A204.1 (cell line): Measurements from ENCODE around the gene ALOXE3.

Source experiments
- FAIRE-seq: peaks from 2 replicates; lab custom pipeline; 2012; peaks lifted over from hg19 to GRCh38; lab: Jason Lieb, UNC

The ALOXE3 gene

DNA sequence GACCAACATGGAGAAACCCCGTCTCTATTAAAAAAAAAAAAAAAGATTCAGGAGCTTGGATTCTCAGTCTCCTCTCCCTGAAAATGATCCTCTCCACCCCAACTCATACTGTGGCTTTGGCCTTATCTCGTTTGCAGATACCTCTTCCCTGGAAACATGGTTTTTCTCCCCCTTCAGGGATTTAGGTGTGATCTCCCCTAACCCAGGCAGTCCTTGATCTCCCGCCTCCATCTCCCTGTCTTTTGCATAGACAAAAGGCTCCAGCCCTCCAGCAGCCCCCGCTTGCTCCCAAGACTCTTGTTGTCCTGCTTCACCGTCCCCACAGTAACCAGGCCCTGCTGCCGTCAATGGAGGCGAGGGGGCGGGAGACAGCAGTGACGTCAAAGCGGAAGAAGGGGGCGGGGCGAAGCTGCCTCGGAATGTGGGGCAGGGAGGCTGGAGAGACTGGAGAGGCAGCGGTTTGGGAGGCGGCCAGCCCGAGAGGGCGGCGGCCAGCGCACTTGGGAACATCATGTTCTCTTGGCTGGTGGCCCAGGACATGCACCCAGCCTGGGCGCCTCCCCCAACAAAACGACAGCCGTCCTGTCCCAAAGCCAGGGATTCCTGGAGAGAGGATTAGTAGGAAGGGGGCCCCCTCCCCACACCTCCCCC, 35.8 kb upstream of the ALOXE3 start:
- no peak for FAIRE-seq

DNA sequence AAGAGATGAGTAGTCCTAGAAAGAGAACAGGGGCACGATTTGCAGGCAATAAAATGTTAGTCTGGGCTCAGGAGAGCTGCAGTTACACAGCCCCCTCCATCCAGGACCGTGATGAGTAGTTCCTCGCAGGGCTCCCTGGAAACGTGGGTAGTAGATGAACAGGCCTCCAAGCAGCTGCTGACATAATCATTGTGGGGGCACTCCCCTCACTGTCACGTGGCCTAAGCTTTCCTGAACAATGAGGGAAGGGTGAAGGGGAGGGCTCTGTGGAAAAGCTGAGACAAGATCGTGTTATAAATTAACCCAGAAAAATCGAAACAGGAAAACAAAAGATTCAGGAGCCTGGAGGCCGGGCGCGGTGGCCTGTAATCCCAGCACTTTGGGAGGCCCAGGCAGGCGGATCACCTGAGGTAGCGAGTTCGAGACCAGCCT, 35.2 kb upstream of the ALOXE3 start:
- FAIRE-seq: no peak

DNA sequence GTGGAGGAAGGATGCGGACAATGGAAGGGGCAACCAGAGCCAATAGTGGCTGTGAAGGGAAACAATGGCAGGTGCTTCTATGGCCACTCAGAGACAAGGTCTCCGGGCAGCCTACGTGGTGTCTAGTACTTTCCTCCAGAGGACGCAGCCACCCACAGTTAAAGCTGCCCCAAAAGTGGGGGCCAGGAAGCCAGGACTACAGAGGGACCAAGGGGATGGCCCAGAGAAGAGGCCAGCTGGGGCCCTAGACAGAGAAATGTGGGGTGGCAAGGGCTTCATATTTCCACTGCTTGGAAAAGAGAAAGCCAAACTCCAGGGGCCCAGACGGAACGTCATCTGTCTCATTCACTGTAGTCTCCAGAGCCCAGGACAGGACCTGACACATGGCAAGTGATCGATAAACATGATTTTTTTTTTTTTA, 34.7 kb upstream of the ALOXE3 start:
- no peak for FAIRE-seq

DNA sequence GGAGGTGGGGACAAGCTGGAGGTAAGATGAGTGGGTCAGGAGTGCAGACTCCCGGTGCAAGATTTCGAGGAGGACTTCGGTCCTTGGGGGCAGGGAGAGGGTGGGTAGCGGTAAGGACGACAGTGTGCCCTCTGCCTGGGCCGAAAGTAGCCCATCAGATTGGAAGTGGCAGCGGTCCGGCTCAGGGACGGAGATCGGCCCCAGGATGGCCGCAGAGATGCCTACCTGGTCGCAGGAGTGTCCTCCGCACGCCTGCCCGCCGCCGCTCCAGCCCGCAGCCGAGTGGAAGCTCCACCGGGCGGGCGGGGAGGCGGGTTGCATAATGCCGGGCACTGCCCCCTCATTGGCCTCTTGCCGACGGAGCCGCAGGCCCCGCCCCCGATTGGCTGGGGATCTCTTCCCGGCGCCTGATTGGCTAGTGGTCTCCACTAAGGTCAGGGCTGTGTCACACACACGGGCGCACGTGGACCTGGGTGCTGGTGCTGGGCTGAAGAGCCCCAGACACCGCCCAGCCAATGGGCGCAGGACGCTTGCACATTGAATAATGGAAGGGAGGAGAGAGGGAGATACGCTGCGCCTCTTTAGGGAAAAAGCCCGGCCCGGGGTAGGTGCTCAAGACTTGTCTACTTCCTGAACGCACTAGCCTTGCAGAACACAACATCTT, 33.9 kb upstream of the ALOXE3 start, which contains the start of gene PER1:
Gene PER1, minus strand, starts transcription at position 293 of the 664 bp plus-strand sequence. CDS start 1,698 bp downstream, outside the sequence.
- FAIRE-seq: peak; percentile 34

DNA sequence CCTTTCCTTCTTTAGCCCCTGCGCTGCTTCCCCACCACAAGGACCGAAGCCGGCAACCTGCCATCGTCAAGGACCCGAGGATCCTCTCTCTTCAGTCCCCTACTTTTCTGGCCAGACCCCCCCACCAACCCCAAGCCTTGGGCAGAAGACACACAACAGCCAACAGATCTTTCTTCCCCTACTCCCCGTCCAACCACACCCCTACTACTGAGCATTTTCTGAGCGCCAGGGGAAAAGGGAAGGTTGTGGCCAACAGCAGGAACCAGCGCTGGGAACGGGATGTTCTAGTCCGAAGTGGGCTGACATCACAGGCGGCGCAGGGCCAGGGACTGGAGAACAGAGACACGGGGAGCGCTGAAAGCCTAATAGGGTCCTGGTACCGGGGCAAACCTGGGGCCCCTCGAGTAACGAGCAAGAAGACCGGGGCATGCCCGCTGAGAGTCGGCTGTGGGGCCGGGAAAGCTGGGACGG, 33.4 kb upstream of the ALOXE3 start:
- no peak for FAIRE-seq

DNA sequence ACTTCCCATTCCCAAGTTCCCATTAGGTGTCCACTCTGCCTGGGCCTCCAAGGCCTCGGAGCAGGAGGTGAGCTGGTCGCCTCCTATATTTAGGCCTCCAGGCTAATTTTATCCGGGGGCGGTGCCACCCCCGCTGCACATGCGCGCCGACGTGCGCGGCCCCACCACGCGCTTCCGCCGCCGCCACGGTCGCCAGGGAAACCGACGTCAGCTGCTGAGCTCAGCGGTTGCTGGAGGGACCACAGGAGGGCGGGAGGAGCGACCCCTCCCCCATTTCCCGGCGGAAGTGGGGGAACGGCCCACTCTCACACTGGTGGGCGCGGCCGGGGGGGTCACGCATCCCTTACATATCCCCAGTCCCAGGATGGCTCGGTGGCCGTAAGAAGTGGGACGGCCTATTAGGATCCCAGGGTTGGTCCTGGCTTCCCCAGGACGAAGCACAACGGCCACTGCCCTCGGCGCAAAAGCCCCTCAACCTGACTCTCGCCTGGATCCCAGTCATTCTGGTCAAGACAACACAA, 32.9 kb upstream of the ALOXE3 start:
- FAIRE-seq: no peak

DNA sequence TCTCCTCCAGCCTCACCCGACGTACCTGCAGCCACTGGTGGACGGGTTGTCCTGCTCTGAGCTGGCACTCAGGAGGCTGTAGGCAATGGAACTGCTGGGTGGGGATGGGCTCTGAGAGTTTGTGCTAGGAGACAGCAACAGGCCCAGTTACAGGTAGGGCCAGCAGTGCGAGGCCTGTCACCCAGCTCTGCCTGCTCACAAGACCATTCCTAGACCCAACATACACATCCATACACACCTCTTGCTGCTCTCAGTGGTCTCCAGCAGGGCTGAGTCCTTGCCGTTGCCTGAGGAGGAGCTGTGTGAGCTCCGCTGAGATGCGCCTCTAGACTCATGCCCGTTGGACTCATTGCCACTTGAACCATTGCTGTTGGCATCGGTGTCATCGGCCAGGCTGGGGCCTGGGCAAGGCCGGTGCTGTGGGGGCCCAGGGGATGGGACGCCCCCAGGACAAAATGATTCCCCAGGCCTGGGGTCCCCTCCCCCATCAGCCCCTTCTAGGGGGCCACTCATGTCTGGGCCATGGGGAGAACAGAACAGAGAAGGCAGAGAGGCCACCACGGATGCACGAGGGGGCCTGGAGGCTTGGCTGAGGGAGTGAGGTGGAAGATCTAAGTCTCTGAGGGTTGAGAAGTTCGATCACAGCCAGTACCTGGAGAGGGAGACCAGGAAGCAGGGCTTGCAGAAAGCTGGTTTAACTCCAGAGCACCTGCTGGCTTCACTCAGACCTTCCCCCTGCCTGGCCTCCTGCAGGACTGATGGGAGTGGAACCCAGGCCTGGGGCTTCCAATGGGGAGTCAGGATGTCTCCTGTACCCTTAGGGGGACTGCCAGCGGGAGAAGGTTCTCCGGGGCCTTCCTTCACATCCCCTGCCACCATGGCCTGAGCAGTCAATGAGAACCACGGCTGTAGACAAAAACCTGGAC, 32.1 kb upstream of the ALOXE3 start:
- no peak for FAIRE-seq

DNA sequence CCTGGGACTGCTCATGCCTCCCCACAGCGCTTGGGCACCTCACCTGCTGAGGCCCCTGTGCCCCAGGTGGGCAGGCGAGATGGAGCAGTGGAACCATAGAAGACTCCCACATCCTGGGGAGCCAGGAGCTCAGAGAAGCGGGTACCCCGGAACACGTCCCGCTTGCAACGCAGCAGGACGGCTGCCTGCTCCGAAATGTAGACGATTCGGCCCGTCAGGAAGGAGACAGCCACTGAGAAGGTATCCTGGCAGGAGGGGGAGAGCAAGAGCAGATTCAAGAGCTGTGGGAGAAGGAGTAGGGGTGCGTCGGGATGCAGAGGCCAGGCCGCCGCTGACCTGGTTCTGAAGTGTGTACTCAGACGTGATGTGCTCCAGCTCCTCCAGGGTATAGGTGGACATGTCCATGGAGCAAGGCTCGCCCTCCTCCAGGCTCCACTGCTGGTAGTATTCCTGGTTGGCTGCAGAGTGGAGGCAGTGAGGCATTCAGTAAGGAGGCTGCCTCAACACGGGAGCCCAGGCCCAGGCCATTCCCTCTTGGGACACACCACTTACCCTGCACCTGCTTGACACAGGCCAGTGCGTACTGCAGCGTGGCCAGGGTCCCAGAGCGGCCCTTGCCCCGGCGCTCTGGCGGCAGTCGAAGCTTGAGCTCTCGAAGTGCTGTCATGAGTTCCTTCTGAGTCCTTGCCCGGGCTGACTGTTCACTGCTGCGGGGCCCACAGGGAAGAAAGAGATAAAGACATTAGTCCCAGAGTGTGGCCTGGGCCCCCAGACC, 31.3 kb upstream of the ALOXE3 start:
- FAIRE-seq: no peak

DNA sequence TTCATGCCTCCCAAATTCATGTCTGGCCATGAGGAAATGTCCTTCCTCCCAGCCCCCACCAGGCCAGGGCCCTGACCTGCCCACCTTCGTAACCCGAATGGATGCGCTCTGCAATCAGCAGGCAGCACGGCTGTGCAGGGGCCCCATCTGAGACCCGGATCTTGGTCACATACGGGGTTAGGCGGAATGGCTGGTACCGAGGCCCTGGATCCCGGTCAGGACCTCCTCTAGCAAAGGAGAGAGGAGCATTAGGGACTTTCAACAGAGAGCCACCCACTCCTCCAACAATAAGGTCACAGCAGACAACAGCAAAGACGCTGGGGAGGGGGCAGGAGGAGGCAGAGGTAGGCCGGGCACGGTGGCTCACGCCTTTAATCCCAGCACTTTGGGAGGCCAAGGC, 30.2 kb upstream of the ALOXE3 start:
- FAIRE-seq: no peak

DNA sequence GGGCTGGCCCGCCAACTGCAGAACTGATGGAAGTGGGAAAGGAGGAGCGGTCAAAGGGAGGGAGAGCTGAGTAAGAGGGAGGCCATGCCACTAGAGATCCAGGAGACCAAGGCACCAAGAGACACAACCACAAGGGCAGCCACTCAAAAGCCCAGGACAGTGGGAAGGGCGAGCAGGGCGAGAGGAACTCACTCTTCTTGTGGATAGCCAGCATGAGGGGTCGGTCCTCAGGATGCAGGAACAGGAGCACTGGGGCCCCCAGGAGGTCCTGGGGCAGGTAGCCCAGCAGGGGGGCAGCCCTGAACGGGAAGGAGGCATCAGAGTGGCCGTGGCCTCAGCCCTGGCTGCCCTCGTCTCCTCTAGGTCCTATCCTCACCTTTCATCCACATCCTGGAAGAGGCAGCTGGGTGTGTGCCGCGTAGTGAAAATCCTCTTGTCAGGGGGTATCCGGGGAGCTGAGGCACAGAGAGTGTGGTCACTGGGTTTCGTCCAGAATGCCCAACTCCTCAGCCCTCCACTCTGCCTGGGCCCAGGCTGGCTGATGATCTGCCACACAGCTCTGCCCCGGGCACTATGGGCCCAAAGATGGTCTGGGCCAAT, 29.6 kb upstream of the ALOXE3 start:
- FAIRE-seq: no peak

DNA sequence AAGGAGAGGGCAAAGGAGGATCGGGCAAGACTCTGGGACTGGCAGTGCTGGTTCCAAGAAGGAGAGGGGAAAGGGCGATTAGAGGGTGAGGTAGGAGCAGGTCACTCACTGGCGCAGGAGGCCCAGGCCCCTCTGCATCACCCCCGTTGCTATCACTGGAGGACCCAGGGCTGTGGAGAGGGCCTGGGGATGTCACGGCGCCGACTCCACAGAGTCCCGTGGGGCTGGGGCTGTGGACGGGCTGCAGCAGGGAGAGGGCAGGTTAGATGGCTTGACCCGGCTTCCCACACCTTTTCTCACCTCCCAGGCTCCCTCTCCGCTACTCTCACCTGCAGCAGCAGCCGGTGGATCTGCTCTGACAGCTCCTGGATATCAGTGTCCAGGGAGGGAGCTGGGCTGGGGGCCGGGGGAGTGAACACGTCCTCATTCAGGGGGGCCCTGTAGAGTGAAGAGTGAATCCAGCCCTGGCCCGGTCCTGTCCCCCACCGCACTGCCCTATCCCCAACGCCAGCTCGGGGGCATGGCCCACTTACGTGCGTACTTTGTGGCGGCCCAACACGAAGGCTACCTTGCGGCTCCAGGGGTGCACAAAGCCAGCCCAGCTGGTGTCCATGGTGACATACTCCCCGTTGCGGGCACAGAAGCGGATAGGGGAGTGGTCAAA, 29.0 kb upstream of the ALOXE3 start:
- no peak for FAIRE-seq

DNA sequence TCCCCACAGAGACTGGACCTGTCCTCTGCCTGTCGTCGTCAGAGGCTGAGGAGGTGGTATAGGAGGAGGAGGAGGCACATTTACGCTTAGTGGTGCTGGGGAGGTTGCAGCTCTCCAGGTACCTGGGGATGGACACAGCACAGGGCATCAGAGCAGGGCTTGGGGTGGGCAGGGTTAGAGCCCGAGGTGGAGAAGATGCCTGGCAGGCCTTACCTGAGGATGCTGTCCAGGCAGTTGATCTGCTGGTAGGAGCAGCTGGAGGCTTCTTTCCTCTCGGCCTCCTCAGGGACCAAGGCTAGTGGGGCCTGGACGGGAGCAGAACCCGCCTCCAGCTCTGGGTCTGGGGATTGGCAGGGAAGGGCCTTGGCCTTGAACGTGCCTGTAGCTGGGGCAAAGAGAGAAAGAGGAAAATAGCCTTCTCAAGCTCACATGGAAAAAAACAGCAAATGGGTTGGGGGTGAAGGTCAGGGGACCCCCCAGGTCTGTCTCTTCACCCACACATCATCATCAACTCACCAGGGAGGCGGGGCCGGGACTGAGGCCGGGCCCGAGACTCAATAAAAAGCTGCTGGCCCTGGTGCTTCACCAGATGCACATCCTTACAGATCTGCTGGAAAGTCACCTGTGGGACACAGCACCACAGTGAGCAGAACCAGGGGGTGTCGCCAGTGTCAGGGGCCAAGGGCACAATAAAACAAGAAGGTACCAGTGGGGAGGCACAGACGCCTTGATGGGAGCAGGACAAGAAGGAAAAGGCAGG, 28.2 kb upstream of the ALOXE3 start:
- no peak for FAIRE-seq

DNA sequence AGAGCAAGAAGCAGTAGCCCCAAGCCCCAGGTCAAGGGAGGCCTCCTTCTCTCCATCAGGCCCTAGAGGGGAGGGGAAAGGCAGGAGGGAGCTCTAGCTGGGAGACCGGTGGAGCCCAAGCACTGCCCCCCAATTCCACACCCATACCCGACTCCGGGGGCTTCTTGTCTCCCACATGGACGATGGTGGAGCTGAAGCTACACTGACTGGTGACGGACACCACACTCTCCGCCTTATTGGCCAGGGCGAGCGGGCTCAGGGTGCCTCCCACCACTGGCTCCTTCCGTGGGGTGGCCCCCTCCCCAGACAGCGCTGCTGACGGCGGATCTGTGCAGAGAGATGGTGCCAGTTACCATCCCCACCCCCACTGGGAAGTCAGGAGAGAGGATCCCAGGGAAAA, 27.5 kb upstream of the ALOXE3 start:
- no peak for FAIRE-seq

DNA sequence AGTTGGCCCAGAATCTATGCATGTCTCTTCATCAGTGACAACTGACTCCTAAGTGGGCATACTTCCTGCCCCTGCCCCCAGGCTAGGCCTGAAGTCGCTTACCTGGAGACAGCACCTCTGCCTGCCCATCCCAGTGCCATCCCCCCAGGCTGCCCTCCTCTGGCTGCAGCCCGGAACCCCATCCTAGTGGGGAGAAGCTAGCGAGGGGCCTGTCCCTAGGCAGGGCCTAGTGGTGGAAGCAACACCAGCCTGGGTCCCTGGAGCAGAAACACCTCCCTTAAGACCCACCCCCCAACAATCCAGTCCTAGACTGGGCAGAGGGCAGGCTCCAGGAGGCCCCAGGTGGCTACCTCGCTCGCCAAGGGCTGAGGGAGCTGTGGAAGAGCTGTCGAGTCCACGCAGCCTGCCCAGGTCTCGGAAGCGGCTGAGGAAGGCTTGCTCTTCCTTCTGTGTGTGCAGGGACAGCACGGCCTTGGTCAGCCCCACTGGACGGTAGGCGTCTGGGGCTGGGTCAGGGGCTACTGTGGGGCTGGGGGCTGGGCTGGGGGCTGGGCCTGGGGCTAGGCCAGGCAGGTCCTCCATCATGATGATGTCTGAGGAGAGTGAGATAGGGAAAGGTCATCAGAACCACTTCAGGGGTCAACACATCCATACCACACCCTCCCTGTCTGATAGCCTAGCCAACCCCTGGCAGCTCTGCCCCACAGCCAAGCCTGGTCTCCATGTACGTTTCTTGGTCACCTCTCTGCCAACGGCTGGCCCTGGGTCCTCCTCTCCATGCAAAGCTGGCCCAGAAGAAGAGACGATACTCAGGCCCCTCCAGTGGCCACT, 26.3 kb upstream of the ALOXE3 start:
- no peak for FAIRE-seq

DNA sequence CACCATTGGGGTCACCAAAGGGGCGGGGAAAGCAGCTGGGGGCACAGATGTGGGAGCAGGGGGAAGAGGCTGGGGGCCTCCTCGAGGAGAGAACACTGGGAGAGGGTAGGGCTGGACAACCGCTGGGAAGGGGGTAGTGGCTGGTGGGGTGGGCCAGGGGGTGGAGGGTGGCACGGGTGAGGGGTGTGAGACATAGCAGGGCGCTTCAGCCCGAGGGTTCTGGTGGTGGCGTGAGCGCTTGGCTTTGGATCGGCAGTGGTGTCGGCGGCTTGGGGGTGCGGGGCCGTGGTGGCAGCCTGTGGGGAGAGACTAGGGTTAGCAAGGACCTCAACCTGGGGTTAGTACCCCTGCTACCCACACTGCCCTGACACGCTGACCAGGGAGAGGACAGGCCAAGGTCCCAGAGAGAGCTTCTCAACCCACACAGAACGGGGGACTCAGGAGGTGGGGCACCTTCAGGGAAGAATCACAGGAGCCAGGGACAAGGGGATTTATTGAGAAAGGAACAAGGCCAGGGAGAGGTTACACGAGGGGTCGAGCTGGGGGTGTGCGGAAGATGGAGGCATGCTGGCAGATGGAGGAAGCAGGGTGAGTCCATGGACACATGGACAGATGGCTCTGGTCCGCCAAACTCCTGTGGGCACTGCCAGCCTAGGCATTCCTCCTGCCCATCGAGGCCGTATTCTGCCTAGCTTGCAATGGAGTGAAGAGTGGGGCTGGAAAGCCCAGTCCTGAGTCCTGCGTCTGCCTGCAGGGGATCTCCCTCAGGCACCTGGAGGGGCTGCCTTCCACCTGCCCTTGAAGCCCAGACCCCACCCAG, 25.5 kb upstream of the ALOXE3 start:
- FAIRE-seq: no peak

DNA sequence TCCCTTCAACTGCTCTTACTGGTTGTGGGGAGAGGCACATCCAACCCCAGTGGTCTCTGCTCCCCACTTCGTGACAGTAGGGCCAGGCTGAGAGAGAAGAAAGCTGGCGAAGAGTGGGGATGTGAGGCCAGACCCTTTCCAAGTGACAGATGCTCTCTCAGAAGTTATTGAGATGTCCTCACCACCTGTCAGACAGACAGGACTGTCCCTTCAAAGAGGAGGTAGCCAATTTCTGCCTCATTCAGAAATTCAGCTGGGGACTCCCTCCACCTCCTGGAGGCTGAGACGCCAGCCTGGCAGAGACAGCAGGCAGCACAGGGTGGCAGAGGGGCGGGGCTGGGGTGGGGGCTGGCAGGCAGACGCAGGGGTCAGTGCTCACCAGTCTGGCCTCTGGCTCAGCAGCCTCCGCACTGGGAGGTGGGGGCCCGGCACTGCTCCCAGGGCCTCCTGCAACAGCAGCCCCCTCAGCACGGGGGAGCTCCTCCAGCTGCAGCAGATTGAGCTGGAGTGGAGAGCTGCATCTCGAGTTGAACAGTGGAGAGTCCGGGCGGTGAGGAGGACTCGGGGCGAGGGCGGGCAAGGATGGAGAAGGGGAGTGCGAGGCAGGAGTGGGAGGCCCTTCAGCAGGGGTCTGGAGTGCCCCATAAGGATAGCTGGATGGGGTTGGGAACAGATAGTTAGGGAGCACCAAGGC, 24.7 kb upstream of the ALOXE3 start:
- FAIRE-seq: no peak

DNA sequence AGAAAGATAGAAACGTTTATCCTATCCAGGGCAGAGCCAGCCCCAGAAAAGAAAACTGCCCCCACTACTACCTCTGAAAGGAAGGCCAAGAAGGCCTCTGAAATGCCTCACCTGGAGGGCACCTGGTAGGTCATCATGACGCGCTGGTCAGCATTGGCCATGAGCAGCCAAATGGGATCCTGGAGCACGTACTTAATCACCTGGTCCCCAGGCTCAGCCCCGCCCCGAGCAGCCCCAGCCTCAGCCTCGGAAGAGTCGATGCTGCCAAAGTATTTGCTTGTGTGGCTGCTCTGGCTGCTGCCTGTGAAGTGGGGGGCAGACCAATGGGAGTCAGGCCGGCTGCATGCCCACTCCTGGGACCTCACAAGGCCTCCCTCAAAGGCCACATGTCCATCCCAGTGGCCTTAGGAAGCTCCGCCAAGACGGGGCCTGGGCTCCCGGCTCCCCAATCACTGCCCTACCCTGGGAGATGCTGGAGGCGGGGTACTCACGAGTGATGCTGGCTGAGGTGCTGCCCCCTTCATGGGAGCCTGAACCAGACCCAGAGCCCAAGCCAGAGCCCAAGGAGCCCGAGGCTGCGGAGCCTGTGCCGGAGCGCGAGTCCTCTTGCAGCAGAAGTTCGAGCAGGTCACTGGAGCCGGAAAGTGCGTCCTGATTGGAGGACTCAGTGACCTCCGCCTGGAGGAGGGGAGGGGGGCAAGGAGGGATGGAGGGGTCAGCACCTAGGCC, 24.0 kb upstream of the ALOXE3 start:
- no peak for FAIRE-seq
